K562 (cell line): ENCODE results near the gene RPP25. TPM values are rescaled to one million over a fixed set of nuclear protein-coding genes. Genes with fewer than 3 reads are reported as not detected.

ENCODE experiments used
- FOXP4 ChIP-seq: sonication (generic); formaldehyde crosslinking; IDR thresholded peaks from 2 replicates; pipeline ENCODE4 v1.8.0; 2022; ENCODE audit warnings: mild to moderate bottlenecking, missing genetic modification reagents, borderline replicate concordance
- FUS ChIP-seq: fragments of 200-400 bp; formaldehyde crosslinking; optimal IDR thresholded peaks from 2 replicates; pipeline ENCODE3; 2017; ENCODE audit warnings: low read depth, low read length
- HCFC1 ChIP-seq: IDR thresholded peaks from 2 replicates; pipeline ENCODE4 v1.6.1; 2012; ENCODE audit warnings: low read depth, low read length, improper control_type of control experiment
- HDAC3 ChIP-seq: fragments of 450-650 bp; IDR thresholded peaks from 2 replicates; pipeline ENCODE4 v1.6.1; 2018; ENCODE audit warnings: borderline replicate concordance, mild to moderate bottlenecking, moderate library complexity; ENCODE audit not compliant: partially characterized antibody
- POU5F1 ChIP-seq: fragments of 150-350 bp; IDR thresholded peaks from 2 replicates; pipeline ENCODE4 v1.6.1; 2014; ENCODE audit warnings: borderline replicate concordance, low read length, low read depth, mild to moderate bottlenecking; ENCODE audit not compliant: partially characterized antibody
- SMARCE1 ChIP-seq: fragments of 450-650 bp; IDR thresholded peaks from 2 replicates; pipeline ENCODE4 v1.7.1; 2016; ENCODE audit warnings: mild to moderate bottlenecking
- SMC3 ChIP-seq: conservative IDR thresholded peaks from 2 replicates; pipeline ENCODE4 v1.6.1; 2011; ENCODE audit warnings: low read depth, low read length, improper control_type of control experiment; ENCODE audit not compliant: insufficient read depth
- TAF1 ChIP-seq: IDR thresholded peaks from 2 replicates; pipeline ENCODE4 v1.6.1; 2011; ENCODE audit warnings: mild to moderate bottlenecking, low read length, moderate library complexity; ENCODE audit not compliant: insufficient read depth, control insufficient read depth, severe bottlenecking; ENCODE audit errors: extremely low read depth
- ZBTB9 ChIP-seq: fragments of 450-650 bp; formaldehyde crosslinking; IDR thresholded peaks from 2 replicates; pipeline ENCODE4 v1.4.0; 2020; ENCODE audit warnings: mild to moderate bottlenecking, moderate library complexity
- ZNF639 ChIP-seq, 2 experiments: fragments of 200-800 bp in 1 of 2; sonication (Bioruptor generic) in 1 of 2; sonication (generic) in 1 of 2; formaldehyde crosslinking in 1 of 2; IDR thresholded peaks in 1 of 2; conservative IDR thresholded peaks in 1 of 2; 2 replicates each; pipeline versions ENCODE4 v1.5.0 to v1.6.1; 2016 to 2020; ENCODE audit warnings: missing compliant biosample characterization in 1 of 2, missing genetic modification characterization in 1 of 2, missing genetic modification reagents in 1 of 2
- ZNF695 ChIP-seq: fragments of 450-650 bp; formaldehyde crosslinking; IDR thresholded peaks from 2 replicates; pipeline ENCODE4 v1.4.0; 2020; ENCODE audit warnings: mild to moderate bottlenecking, moderate library complexity
- polyA plus RNA-seq, 8 experiments: library from polyadenylated mRNA; depleted of rRNA in 4 of 8; stranded (reverse) in 5 of 8; unstranded in 3 of 8; fragments of >200 nt; fragmentation: Nextera tagmentation in 2 of 8; fragmentation: Illumina TruSeq in 1 of 8; extraction: Ambion mirVana in 2 of 8; extraction: Trizol in 1 of 8; gene quantifications; 2 replicates each; pipeline versions ENCODE4 v1.2.1 to v1.2.3, GENCODE V29; 2011 to 2014; ENCODE audit warnings: inconsistent platforms in 1 of 8, missing spikeins in 1 of 8
- total RNA-seq, 7 experiments: library from RNA; depleted of rRNA in 6 of 7; stranded (reverse); fragments of >200 nt in 6 of 7; fragmentation: Illumina TruSeq in 2 of 7; extraction: Trizol in 2 of 7; gene quantifications; 2 replicates each; pipeline versions ENCODE4 v1.2.1 to v1.2.3, GENCODE V29; 2011 to 2021; ENCODE audit warnings: low replicate concordance in 1 of 7

Gene RPP25
- total and polyA plus RNA-seq, 9 of the 15 experiments (the other 6 are each of a cell fraction or from before 2014, with no cell fraction given) = 1.1 to 12.3 (median 5.6) TPM

GRCh38 chr15:74955796-74956647, 550 bp downstream of the RPP25 start (continued):
- TF ChIP-seq FOXP4 (CRISPR knock-in tag) (peak; percentile 100), FUS (peak; percentile 86), TAF1 (peak; percentile 28), POU5F1 (no peak), HDAC3 (no peak), ZNF639 (CRISPR knock-in tag; conservative IDR thresholded peaks at IDR 0.05 in 1 of 2, IDR thresholded peaks at IDR 0.05 in 1 of 2) (0 out of 4 replicates have a peak, but pooled peaks of 1 of the 2 experiments have one; percentile 58), ZNF695 (CRISPR knock-in tag) (no peak), HCFC1 (peak; percentile 59; the same call in 1 of the 2 replicates), ZBTB9 (CRISPR knock-in tag) (0 out of 2 replicates have a peak, but pooled peaks have one; percentile 16), SMC3 (no peak), SMARCE1 (no peak)
